GM18519 (cell line): ENCODE measurements around the gene SEPTIN10.
"Not testable (repeated sequence)": the region's sequence is repeated elsewhere in the genome, so short reads cannot be mapped to it uniquely, and the experiment has no call there.

ENCODE experiments used
- ATAC-seq: cut with Tn5 transposase; IDR thresholded peaks from one replicate; pipeline ENCODE4 v1.9.1; 2021; ENCODE audit warnings: mild to moderate bottlenecking, moderate library complexity; ENCODE audit not compliant: unreplicated experiment, low FRiP score

SEPTIN10 gene

DNA sequence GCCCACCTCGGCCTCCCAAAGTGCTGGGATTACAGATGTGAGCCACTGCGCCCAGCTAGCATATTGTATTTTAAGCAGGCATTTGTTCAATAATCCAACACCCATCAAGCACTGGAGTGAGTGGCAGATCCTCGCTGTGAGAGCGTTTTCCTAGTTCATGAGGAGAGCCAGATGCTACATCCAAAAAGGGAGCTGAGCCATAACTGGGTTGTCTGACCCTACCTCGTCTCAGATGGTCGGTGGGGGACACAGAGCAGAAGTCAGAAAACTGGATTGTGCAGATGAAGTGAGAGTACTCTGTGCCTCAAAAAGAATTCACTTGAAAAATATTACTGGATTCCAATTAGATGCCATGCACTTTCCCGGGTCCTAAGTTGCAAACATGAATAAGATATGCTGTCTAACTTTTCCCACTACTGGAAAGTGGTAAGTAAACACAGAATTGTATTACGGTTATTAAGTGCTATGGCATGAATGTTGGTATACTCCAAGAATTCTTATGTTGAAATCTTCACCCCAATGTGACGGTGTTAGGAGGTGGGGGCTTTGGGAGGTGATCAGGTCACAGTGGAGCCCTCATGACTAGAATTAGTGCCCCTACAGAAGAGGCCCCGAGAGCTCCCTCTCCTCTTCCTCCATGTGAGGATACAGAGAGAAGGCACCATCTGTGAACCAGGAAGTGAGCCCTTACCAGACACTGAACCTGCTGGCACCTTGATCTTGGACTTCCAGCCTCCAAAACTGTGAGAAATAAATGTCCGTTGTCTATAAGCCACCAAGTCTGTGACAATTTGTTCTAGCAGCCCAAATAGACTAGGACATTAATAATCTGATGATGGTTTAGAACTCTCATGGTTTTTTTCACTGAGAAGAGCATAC lies 21.9 kb upstream of the SEPTIN10 start:
- no peak for ATAC-seq

DNA sequence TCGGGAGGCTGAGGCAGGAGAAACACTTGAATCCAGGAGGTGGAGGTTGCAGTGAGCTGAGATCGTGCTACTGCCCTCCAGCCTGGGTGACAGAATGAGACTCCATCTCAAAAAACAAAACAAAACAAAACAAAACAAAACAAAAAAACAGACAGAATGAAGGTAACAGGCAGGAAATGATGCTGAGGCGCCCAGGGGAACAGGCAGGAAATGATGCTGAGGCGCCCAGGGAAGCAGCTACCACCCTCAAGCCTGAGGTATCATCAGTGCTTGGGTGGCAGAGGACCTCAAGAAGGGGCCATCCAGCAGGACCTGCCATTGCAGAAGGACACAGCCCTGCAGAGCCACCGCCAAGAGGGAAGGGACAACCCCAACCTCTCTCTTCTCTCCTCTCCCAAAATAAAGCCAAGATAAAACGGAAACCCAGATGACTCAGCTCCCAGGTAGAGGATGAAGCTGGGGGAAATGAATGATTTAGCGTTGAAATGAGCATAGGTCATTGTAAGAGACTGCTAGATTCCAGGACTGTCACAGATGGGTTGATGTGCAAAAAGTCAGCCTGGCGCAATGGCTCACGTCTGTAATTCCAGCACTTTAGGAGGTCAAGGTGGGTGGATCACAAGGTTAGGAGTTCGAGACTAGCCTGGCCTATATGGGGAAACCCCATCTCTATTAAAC lies 19.7 kb upstream of the SEPTIN10 start:
- no peak for ATAC-seq

DNA sequence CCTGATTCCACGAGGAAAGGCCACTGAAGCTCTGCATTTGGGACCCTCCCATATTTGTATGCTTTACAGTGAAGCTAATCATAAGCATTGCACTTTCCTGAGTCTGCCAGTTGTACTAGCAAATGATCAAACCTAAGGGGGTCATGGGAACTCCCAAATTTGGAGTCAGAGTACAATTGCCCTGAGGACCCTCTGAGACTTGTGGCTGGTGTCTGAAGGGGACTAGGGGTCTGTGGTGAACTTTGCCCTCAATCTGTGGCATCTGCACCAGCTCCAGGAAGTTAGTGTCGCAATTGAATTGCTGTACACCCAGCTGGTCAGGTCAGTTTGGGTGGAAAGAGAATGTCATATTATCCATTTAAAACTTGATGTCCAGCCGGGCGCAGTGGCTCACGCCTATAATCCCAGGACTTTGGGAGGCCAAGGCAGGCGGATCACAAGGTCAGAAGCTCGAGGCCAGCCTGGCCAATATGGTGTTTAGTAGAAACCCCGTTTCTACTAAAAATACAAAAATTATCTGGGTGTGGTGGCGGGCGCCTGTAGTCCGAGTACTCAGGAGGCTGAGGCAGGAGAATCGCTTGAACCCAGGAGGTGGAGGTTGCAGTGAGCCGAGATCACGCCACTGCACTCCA lies 18.5 kb upstream of the SEPTIN10 start:
- ATAC-seq: no peak

DNA sequence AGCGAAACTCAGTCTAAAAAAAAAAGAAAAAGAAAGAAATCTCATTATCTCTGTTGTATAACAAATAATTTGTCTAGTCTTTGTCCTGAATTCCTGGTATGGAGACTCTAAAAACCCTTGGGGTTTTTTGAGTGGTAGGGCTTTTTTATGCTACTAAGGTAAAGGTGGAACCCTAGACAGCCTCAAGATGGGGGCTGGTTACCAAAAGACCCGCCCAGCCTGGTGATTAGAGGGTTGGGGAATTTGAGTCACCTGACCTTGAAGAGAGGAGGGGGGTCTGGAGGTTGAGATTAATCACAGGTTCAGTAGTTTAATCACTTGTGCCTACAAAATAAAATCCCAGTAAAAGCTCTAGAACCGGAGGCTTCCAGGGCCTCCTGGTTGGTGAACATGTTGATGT lies 18.0 kb upstream of the SEPTIN10 start:
- ATAC-seq: no peak

DNA sequence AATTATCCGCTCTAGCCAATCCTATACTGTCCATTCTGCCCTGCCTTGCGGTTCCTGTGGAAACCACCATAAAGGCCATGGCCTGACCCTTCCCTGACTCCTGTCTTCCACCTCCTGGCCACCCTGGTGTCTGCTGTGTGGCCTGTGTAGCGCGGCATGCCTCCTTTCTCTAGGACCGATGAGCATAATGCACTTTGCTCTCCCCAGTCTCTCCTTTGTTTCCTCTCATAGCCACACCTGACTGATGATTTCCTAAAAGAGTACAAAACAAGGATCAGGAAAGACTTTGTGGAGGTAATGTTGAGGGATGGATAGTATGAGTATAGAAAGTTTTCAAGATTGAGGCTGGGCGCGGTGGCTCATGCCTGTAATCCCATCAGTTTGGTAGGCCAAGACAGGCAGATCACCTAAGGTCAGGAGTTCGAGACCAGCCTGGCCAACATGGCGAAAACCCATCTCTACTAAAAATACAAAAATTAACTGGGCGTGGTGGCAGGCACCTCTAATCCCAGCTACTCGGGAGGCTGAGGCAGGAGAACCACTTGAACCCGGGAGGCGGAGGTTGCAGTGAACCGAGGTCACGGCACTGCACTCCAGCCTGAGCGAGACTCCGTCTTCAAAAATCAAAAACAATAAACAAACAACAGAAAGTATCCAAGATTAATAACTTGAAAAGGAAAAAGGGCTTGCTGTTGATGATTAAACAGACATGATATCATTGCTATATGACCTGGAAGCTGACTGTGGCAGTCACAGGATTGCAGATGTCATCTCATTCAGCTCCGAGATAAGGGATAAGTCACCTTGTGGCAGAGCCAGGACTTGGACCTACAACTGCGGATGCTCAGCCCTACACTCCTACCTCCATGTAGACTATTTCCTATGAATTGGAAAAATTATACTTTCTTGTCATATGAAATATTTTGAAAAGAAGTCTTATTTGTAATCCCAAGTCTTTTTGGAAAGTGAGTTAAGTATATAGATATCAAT lies 17.0 kb upstream of the SEPTIN10 start:
- no peak for ATAC-seq

DNA sequence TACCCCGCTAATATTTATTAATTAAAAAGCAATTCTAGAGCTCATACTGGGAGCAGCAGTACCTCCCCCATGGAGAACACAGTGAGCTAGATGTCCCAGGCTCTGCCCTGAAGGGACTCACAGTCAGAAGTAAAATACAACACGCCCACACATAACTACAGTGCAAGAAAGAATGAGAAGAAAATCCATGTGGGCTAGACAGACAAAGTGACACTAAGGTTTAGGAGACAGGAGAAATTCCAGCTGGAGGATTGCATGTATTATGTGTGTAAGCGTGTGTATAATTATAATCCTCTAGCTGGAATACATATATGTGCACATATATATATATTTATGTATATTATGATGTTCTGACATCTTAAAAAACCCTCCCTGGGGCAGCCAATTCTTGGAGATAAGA lies 16.1 kb upstream of the SEPTIN10 start:
- no peak for ATAC-seq

DNA sequence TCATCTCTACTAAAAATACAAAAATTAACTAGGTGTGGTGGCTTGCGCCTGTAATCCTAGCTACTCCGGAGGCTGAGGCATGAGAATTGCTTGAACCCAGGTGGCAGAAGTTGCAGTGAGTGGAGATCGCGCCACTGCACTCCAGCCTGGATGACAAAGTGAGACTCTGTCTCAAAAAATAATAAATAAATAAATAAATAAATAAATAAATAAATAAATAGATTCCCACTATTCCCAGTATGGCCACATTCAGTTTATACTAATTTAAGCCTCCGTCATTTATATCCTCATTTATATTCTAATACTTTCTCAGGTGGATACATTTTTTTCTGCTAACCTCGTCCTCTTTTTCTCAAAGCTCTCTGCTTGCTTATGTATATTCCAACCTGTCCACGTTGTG lies 14.6 kb upstream of the SEPTIN10 start:
- not testable (repeated sequence) for ATAC-seq

DNA sequence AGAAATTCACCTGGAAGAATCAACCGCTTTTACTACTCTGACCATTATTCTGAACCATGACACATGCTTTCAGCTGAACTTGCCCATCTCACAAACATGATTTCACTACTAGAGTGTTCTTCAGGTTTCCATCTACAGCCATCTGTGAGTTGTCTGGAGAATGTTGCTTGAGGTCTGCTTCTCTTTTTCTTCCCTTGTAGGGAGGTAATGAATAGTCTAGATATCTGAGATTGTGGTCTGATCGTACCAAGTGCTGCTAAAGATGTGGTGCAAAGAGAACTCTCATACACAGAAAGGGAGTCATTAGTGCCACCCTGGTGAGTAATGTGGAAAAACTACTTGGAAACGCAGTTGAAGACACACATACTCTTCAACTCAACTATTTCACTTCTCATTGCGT lies 10.6 kb upstream of the SEPTIN10 start:
- ATAC-seq: no peak

DNA sequence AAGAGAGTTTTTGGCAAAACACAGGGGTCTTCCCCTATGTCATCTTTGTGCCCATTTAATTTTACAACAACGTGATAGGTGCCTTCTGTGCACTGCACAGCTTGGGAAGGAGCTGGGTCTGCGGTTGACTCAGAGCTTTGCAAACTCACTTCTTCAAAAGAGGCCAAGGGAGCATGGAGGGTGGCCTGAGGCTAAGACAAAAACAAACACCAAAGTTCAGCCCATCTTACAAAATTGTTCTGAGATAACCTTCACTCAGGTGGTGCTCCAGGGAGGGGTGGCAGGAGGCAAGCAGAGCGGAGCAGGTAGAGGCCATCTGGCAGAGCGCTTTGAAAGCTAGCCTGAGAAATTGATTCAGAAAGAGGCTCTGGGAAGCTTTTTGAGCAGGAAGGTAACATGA lies 10.2 kb upstream of the SEPTIN10 start:
- no peak for ATAC-seq

DNA sequence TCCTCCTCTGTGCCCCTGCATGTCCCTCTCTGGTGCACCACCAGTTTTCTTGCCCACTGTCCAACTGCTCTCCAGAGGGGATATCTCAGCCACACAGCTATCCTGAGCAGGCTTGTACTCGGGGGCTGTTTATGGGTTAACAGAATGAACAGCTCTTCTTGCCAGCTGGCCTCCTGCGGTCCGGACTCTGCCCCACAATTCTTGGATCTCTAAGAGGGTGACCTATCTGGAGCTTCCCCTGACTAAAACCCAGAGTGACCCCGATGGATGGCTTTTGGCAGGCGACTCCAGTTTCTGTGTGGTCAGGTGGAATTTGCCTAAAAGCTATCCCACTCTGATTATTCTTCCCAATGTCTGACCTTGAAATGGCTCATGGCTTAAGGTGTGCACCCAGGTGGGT lies 9.5 kb upstream of the SEPTIN10 start:
- ATAC-seq: no peak

DNA sequence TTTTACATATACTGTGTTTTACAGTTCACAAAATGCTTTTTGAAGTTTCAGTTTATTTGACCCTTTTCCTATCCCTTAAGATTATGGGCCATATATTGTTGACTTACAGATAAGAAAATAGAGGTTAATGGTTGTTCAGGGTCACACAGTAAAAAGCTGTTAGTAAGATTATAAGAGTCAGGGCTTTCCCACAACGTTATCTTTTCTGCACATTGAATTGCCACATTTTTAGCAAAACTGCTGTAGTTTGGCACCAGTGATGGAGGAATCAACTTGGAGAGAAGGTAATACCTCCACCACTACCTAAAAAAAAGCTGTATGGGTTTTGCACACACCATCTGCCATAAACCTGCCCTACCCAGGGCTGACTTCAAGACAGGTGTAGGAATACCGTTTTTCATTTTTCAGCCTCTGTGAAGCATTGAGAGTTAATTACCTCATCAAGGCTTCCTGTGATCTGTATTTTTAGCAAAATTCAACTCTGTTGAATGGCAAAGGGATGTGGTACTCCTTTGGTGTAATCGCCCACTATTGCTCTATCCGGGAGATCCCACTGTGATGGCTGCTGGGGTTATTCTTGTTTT lies 5.4 kb upstream of the SEPTIN10 start:
- no peak for ATAC-seq

DNA sequence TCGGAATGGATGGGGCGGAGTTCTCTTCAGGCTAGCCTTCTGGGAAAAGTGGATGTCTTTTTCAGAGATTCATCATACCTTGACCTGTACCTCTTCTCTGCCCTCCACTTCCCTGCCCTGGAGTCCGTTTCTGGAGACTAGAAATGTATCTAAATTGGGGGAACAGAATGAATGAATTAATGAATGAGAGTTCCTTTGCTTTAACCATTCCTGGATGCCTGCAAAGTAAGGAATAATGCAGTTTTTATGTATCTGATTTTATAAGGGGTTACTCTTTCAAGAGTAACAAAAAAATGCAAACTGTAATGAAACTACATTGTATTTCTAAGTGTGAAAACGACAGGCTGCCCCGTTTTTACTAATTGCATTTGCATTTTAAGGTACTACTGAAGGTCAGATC lies 2.4 kb upstream of the SEPTIN10 start:
- ATAC-seq: no peak

DNA sequence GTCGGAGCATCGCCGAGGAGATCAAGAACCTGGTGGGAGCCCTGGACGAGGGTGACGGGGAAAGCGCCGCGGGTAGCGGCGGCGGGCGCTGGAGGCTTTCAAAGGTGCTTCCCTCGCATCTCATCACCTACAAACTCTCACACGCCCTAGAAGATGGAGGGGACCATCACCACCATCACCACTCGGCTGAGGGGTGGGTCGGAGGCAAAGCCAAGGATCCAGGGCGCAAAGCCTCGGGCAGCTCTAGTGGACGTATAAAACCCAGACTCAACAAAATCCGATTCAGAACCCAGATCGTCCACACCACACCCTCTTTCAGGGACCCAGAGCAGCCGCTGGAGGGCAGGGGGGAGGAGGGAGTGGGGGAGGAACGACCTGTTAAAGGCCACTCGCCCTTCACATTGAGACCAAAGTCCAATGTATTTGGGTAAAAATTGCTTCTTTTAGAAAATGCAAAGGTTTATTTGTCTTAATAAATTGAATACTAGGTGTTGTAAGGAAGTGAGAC lies 1.9 kb upstream of the SEPTIN10 start:
- ATAC-seq: no peak

DNA sequence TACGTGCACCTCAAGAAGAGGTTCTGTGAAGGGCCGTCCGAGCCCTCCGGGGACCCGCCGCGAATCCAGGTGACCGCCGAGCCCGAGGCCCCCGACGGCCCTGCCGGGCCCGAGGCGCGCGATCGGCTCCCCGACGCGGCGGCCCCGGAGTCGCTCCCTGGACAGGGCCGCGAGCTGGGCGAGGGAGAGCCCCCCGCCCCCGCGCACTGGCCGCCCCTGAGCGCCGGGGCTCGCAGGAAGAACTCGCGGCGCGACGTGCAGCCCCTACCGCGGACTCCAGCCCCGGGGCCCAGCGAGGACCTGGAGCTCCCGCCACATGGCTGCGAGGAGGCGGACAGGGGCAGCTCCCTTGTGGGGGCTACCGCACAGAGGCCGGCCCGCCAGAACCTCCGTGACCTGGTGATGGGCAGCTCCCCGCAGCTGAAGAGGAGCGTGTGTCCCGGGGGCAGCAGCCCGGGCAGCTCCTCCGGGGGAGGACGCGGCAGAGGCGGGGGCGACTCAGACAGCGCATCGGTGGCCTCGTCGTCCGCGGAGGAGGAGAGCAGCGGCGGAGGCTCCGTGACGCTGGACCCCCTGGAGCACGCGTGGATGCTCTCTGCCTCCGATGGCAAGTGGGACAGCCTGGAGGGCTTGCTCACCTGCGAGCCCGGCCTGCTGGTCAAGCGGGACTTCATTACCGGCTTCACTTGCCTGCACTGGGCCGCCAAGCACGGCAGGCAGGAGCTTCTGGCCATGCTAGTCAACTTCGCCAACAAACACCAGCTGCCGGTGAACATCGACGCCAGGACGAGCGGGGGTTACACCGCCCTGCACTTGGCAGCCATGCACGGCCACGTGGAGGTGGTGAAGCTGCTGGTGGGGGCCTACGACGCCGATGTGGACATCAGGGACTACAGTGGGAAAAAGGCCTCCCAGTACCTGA lies 1.2 kb upstream of the SEPTIN10 start:
- no peak for ATAC-seq

DNA sequence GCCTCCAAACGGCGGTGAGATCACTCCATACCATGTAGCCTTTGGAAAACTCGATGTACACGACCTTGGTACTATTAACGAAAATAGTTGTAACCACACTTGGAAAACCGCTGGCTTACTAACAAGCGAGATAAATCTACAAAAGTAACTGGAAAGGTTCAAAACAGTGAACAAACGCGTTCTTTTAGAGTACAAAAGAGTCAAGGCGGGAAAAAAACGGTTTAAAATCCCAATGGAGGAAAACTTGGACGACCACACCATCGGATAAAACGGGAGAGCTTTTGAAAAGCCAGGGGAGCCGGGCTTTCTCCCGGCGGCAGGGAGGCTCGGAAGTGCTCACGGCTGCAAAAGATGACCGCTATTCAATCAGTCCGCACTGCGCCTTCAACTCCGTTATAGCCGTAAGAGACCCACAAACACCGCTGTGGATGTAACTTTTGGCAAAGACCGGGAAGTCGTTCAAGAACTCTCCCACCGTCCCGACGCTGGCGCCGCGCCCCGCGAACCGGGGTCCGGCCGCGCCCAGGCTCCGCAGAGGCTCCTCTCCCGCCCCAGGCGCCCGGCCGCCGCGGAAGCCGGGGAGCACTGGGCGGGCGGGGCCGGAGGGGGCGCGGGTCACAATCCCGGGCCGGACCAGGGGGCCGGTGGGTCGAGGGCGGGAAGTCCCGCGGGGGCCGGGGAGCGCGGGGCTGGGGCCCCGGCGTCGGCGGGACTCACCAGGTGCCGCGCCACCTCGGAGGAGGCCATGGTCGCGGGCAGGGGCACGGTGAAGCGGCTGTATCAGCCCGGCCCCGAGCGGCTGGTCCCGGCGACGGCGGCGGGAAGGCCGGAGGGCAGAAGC lies 465 bp downstream of the SEPTIN10 start:
- ATAC-seq: peak; percentile 16

DNA sequence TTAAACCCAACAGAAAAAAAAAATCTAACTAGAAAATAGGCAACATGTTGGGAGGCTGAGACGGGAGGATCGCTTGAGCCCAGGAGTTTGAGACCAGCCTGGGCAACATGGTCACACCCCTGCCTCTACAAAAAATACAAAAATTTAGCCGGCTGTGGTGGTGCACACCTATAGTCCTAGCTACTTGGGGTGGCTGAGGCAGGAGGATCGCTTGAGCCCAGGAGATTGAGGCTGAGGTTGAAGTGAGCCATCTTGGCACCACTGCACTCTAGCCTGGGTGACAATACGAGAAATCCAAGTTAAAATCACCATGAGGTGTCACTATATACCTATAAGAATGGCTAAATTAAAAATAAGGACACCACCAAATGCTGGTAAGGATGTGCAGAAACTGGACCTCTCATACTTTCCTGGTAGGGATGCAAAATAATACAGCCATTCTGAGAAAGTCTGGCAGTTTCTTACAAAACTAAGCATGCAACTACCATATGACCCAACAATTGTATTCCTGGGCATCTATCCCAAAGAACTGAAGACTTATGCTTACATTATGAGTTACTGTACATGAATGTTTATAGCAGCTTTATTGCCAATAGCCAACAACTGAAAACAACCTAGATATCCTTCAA lies 2.2 kb downstream of the SEPTIN10 start:
- no peak for ATAC-seq

DNA sequence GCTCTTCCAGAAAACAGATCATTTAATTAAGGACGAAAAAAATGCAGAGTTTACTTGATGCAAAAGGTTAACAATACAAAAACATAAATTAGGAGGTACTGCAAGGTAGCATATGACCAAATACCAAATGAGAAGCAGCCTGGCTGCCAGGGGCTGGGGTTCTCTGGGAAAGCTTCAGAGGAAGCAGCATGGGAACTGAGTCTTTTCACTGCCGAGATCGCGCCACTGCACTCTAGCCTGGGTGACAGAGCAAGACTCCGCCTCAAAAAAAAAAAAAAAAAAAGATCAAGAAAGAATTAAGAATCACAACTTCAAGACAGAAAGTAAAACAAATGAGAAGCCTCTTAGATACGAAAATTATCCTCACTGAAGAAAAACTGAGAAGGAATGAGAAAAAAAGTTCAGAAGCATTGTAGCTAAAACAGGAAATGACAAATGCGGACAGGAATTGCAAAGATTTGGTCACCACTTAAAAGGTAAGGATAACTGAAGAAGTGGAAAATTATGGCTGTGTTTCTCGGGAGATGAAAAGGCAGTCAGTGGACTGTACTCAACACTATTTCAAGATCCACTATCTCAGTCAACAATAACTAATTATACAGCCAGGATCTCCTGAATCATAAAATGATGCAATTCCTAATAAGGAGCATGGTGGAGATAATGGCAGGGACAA lies 4.3 kb downstream of the SEPTIN10 start:
- no peak for ATAC-seq
